Kidney (tissue), 14 donors: ENCODE measurements around the gene LRRC4C. TPM values are rescaled to one million over a fixed set of nuclear protein-coding genes. Genes with fewer than 3 reads are reported as not detected.

Experiments used
- DNase-seq, 5 donors: peaks; one replicate each; pipeline ENCODE4 v3.0.0-alpha.2; 2013 to 2020
- FAIRE-seq: peaks from 2 replicates; lab custom pipeline; 2012; peaks lifted over from hg19 to GRCh38; lab: Jason Lieb, UNC
- H3K27ac ChIP-seq, 2 donors: one replicate each; pipeline ENCODE4 v1.7.0; 2013; ENCODE audit warnings: low read depth in 2 of 2, low read length in 2 of 2, inconsistent platforms in 1 of 2
- H3K27me3 ChIP-seq: one replicate; pipeline ENCODE4 v1.7.1; 2013; ENCODE audit warnings: low read length, inconsistent platforms; ENCODE audit not compliant: control insufficient read depth, insufficient read depth
- H3K36me3 ChIP-seq, 3 donors: one replicate each; pipeline versions ENCODE4 v1.7.0 to v1.7.1; 2013; ENCODE audit warnings: low read length in 3 of 3, control low read depth in 1 of 3, inconsistent platforms in 1 of 3; ENCODE audit not compliant: insufficient read depth in 3 of 3, control insufficient read depth in 2 of 3
- H3K4me1 ChIP-seq, 3 donors: one replicate each; pipeline versions ENCODE4 v1.7.0 to v1.7.1; 2013; ENCODE audit warnings: low read length in 3 of 3, inconsistent platforms in 1 of 3, low read depth in 1 of 3; ENCODE audit not compliant: control insufficient read depth in 2 of 3, insufficient read depth in 2 of 3
- H3K4me3 ChIP-seq, 3 donors: one replicate each; pipeline versions ENCODE4 v1.7.0 to v1.8.1; 2013; ENCODE audit warnings: low read length in 3 of 3, control low read depth in 1 of 3, inconsistent platforms in 1 of 3
- H3K9ac ChIP-seq, 3 donors: one replicate each; pipeline versions ENCODE4 v1.7.0 to v1.7.1; 2013; ENCODE audit warnings: low read length in 3 of 3, control low read depth in 1 of 3, inconsistent platforms in 1 of 3
- H3K9me3 ChIP-seq, 3 donors: one replicate each; pipeline versions ENCODE4 v1.7.0 to v1.7.1; 2013; ENCODE audit warnings: low read length in 3 of 3, control low read depth in 1 of 3, inconsistent platforms in 1 of 3; ENCODE audit not compliant: control insufficient read depth in 2 of 3, insufficient read depth in 1 of 3
- intact Hi-C: fragments of 100-400 bp; cut with DNase I; formaldehyde crosslinking; loops from one replicate; pipeline ENCODE4 v1.11.1; 2022
- polyA plus RNA-seq: library from polyadenylated mRNA; stranded (reverse); fragments of 350-450 nt; fragmentation: Illumina TruSeq; extraction: RNeasy Lipid Tissue Mini Kit (QIAGEN cat#74804); gene quantifications from one replicate; pipeline ENCODE4 v1.2.3, GENCODE V29; 2014; ENCODE audit warnings: low read depth, low replicate concordance; ENCODE audit not compliant: insufficient read depth
- total RNA-seq: library from RNA; stranded (reverse); fragmentation: NEBNext Ultra II Directional; extraction: Animal tissue kit (Norgen Biotek cat#: 25700); gene quantifications from one replicate; pipeline ENCODE4 v1.2.1, GENCODE V29; 2021
- TF ChIP-seq, protein P1 (sequence below): IDR thresholded peaks from 3 replicates; pipeline ENCODE4 v1.5.1; 2012; ENCODE audit warnings: mild to moderate bottlenecking, moderate library complexity, borderline replicate concordance; ENCODE audit not compliant: insufficient read depth; ENCODE audit errors: extremely low read depth
- donor health status: control.
- donor health status: control.
- donor health status: control.
- donor health status: control.
- donor health status: control.
- donor health status: DM: yes; HTN: yes; CAD: no.
- donor health status: Normal renal cell carcinoma (clear cell type).

The LRRC4C gene
- total and polyA plus RNA-seq, 2 donors from 2014 or later, result 0.26 to 1.6 TPM

DNA sequence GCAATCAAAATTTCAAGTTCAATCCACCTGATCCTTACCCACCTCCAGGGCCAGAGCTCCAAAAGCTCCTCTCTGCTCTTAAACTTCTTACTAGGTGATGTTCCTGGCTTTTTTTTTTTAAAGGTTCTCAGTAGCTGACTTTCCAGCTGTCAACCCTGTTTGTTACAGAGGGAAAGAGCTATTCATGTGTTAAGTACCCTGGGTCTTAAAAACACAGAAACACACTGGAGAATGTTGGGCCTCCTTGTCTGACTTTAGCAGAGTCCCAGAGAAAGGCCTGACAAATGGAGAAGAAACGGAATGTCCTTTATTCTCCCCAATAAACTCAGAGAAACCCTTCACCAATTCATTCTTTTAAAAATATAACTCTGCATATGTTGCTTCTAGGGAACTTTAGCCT is 3.2 kb downstream of the LRRC4C start:
- FAIRE-seq, result no peak
- TF ChIP-seq, protein P1, sequence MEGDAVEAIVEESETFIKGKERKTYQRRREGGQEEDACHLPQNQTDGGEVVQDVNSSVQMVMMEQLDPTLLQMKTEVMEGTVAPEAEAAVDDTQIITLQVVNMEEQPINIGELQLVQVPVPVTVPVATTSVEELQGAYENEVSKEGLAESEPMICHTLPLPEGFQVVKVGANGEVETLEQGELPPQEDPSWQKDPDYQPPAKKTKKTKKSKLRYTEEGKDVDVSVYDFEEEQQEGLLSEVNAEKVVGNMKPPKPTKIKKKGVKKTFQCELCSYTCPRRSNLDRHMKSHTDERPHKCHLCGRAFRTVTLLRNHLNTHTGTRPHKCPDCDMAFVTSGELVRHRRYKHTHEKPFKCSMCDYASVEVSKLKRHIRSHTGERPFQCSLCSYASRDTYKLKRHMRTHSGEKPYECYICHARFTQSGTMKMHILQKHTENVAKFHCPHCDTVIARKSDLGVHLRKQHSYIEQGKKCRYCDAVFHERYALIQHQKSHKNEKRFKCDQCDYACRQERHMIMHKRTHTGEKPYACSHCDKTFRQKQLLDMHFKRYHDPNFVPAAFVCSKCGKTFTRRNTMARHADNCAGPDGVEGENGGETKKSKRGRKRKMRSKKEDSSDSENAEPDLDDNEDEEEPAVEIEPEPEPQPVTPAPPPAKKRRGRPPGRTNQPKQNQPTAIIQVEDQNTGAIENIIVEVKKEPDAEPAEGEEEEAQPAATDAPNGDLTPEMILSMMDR, result no peak
- no peak overlapping the region for H3K9ac ChIP-seq

DNA sequence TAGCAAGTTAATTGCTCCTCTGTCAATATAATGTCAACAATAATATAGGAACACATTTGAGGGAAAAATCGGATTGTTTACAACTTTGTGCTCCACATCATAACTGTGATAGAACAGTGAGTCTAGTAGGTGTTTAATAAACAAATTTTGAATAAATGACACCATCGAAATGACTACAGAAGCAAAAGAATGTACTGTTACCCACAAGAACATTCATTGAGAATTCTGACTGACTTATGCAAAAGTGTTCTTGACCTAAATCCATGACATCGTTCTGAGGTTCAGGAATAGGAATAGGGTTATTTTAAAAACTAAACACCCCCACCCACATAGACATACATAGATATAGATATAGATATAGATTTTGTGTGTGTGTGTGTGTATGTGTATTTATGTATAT is 8.4 kb downstream of the LRRC4C start:
- TF ChIP-seq, protein P1, result no peak
- Histone ChIP-seq H3K9ac (no peak overlapping the region), H3K27me3 (no peaks in the 10 kb centered on the region), H3K36me3 (no peaks in the 10 kb centered on the region), H3K4me1 (no peaks in the 10 kb centered on the region), H3K9me3 (no peaks in the 10 kb centered on the region), H3K4me3 (no peak overlapping the region), H3K27ac (no peak overlapping the region)
- DNase-seq (no peak), FAIRE-seq (no peak)
- intact Hi-C loops, result no loop called here

More for the DNA sequence above, 3.2 kb downstream of the LRRC4C start:
- H3K4me3 ChIP-seq, result no peak overlapping the region
- no peaks in the 10 kb centered on the region for H3K27me3 ChIP-seq
- H3K36me3 ChIP-seq, result no peaks in the 10 kb centered on the region
- H3K9me3 ChIP-seq, result no peaks in the 10 kb centered on the region
- intact Hi-C loops, result no loop called here
- no peak for DNase-seq
- no peak overlapping the region for H3K27ac ChIP-seq
- no peaks in the 10 kb centered on the region for H3K4me1 ChIP-seq

DNA sequence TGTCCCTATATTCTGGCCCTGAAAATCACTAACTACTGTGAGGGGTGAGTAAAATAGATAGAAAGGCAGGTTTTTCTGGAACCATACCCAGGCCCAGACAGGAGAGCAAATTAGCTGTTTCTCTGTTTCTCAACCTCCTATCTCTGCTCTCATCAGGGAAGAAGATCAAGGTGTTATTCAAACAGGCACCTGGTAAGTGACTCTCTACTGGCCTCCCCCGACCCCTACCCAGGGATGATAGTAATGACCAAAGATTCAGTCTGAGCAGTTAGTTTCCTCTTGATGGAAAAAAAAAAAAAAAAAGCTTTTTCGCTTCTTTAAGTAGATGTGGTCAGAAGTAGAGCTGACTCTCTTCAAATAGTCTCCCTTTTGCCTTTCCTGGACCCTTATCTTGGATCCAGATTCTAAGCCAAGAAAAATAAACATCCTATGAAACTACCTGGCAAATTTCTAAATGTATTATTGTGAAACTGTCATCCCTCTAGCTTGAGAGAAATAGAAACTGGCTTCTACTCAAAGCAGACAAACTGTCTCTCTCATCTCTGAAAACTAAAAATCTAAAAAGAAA is 9.9 kb downstream of the LRRC4C start:
- TF ChIP-seq, protein P1, result no peak
- no peaks in the 10 kb centered on the region for H3K36me3 ChIP-seq
- no peak overlapping the region for H3K9ac ChIP-seq
- H3K9me3 ChIP-seq, result no peaks in the 10 kb centered on the region
- DNase-seq, result no peak
- no peak overlapping the region for H3K4me3 ChIP-seq
- FAIRE-seq, result no peak
- H3K4me1 ChIP-seq, result no peaks in the 10 kb centered on the region
- H3K27me3 ChIP-seq, result no peaks in the 10 kb centered on the region
- intact Hi-C loops, result no loop called here
- H3K27ac ChIP-seq, result no peak overlapping the region

DNA sequence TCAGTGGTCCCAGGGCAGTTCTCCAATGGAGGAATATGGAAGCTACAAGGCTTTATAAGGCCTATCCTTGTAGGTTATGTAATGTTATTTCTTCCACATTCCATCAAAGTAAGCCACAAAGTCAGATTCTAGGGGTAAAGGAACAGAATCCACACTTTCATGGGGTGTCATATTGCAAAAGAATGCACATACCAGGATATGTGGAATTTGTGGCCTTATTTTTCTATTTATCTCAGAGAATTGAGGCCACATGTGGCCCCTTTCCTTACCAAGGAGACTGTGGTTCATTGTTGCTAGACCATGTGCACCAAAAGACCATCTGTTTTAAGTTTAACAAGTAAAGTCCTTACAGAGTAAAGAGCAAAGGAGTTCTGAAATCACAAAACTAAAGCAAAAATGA is 12.9 kb downstream of the LRRC4C start:
- H3K9ac ChIP-seq, result no peak overlapping the region
- no peak overlapping the region for H3K4me3 ChIP-seq
- H3K36me3 ChIP-seq, result no peaks in the 10 kb centered on the region
- H3K27me3 ChIP-seq, result no peaks in the 10 kb centered on the region
- TF ChIP-seq, protein P1, result no peak
- H3K4me1 ChIP-seq, result no peaks in the 10 kb centered on the region
- FAIRE-seq (no peak), DNase-seq (no peak)
- H3K9me3 ChIP-seq, result no peaks in the 10 kb centered on the region
- H3K27ac ChIP-seq, result no peak overlapping the region
- intact Hi-C loops, result no loop called here
